GM19035 (cell line): ENCODE results near the gene TAF1B.

Experiments used
- ATAC-seq: cut with Tn5 transposase; IDR thresholded peaks from one replicate; pipeline ENCODE4 v1.9.1; 2021; ENCODE audit not compliant: unreplicated experiment

TAF1B gene

GRCh38 chr2:9959262-9959661 is 116.0 kb downstream of the TAF1B start:
- ATAC-seq = no peak

- no peak for ATAC-seq
Measured at GRCh38 chr2:9961013-9961412, 117.7 kb downstream of the TAF1B start.

GRCh38 chr2:9964334-9964980 is 121.2 kb downstream of the TAF1B start:
- no peak for ATAC-seq

GRCh38 chr2:9965119-9965822 is 122.0 kb downstream of the TAF1B start:
- ATAC-seq = no peak

GRCh38 chr2:9966491-9967022 is 123.3 kb downstream of the TAF1B start:
- ATAC-seq = no peak

GRCh38 chr2:9967053-9967775 is 123.9 kb downstream of the TAF1B start:
- ATAC-seq = no peak

GRCh38 chr2:9968553-9969497 is 125.6 kb downstream of the TAF1B start:
- ATAC-seq = no peak

- no peak for ATAC-seq
Measured at GRCh38 chr2:9970200-9971044, 127.1 kb downstream of the TAF1B start.

GRCh38 chr2:9971105-9971818 is 128.0 kb downstream of the TAF1B start:
- ATAC-seq = no peak

GRCh38 chr2:9971890-9972289 is 128.6 kb downstream of the TAF1B start:
- no peak for ATAC-seq

GRCh38 chr2:9972621-9973479 is 129.6 kb downstream of the TAF1B start:
- ATAC-seq = no peak

GRCh38 chr2:9973690-9974089 is 130.4 kb downstream of the TAF1B start:
- no peak for ATAC-seq

- ATAC-seq = no peak
Measured at GRCh38 chr2:9974343-9974742, 131.1 kb downstream of the TAF1B start.

GRCh38 chr2:9975328-9975727 is 132.1 kb downstream of the TAF1B start:
- no peak for ATAC-seq

- no peak for ATAC-seq
Measured at GRCh38 chr2:9975805-9976447, 132.7 kb downstream of the TAF1B start.

- no peak for ATAC-seq
Measured at GRCh38 chr2:9979977-9980376, 136.7 kb downstream of the TAF1B start.

- no peak for ATAC-seq
Measured at GRCh38 chr2:9980520-9980919, 137.2 kb downstream of the TAF1B start.

- no peak for ATAC-seq
Measured at GRCh38 chr2:9981655-9982054, 138.4 kb downstream of the TAF1B start.
